Measurements from ENCODE around the gene MRPL54. TPM values are rescaled to one million over a fixed set of nuclear protein-coding genes. Genes with fewer than 3 reads are reported as not detected.

The MRPL54 gene
- total RNA-seq, 1 experiment from 2014 or later: 74.4 TPM

- DNase-seq (ENCODE audit: low spot score): peak; percentile 40
Measured at GRCh38 chr19:3784607-3785450, 22.3 kb downstream of the MRPL54 start.

DNA sequence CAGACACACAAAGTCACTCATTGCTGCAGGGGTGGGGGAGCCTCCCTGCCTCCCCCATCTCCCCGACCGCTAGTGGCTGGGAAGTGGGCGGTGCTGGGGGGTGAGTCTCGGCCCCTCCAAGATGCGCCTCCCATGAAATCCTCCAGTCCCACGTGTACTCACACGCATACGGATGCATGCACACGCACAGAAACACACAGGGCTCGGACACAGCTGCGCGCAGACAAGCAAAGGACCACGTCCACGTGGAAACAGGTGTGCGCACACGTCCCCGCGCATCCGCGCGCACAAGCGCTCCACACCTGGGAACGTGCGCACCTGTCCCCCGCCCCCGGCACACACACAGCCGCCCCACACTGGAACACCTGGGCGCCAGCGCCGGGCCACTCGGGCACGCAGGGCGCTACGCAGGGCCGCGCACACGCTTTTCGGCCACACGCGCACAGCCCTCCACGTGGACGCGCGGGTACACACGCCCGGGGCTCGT, 23.0 kb downstream of the MRPL54 start:
- DNase-seq (ENCODE audit: low spot score): no peak

- DNase-seq (ENCODE audit: low spot score): no peak
Measured at GRCh38 chr19:3785938-3786824, 23.7 kb downstream of the MRPL54 start, which contains the start of gene MATK. Gene MATK, minus strand, starts transcription at chr19:3786381. Its CDS starts 1,246 bp downstream, at chr19:3785135.

DNA sequence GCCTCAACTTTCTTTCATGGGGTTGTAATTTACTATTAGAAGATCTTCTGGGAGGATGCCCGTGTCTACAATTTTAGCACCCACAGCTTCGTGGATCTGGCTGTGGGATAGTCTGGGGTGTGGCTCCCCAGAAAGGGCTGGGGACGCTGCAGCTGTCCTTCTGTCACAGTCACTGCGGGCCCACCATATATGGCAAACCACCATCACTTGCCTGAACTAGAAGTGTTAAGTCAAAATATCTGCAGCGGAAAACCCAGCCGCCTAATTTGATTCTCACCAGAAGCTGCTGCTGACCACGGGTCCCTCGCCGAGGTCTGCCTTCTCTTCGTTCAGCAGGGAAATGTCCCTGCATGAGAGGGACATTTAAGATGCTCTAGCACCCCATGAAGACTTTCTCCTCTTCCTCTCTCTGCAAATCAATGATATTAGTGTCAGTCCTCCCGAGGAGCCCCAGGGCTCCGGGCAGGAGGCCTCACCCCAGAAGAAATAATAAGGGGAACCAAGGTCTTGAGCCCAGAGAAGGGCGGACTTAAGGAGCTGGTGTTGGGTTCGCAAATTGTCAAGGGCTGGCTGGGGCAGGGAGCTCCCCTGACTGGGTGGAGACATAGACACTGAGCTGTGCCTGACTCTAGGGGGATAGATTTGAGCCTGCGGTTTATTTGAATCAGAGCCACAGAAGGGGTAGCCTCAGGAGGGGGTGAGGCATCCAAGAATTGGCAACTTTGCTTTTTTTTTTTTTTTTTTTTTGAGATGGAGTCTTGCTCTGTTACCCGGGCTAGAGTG, 26.7 kb downstream of the MRPL54 start:
- no peak for DNase-seq (ENCODE audit: low spot score)

- DNase-seq (ENCODE audit: low spot score): no peak
Measured at GRCh38 chr19:3790209-3790734, 27.8 kb downstream of the MRPL54 start.

GRCh38 chr19:3790941-3791340, 28.5 kb downstream of the MRPL54 start:
- no peak for DNase-seq (ENCODE audit: low spot score)

DNA sequence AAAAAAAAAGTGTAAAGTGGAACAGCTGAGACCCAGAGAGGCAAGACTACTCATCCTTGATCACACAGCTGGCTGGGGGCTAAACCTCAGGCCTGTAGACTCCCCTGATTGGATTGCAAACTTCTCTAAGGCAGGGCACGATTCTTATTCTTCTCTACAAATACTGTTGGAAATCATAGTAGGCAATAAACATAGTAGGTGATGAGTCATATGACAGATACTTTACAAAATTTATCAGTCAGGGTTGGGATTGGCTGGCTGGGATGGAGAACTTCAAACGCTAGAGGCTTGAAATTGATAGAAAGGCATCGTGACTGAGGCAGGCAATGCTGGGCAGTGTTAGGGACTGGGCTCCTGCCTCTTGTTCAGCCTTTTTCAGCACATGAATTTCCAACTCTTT, 29.6 kb downstream of the MRPL54 start:
- DNase-seq (ENCODE audit: low spot score): peak; percentile 25

DNA sequence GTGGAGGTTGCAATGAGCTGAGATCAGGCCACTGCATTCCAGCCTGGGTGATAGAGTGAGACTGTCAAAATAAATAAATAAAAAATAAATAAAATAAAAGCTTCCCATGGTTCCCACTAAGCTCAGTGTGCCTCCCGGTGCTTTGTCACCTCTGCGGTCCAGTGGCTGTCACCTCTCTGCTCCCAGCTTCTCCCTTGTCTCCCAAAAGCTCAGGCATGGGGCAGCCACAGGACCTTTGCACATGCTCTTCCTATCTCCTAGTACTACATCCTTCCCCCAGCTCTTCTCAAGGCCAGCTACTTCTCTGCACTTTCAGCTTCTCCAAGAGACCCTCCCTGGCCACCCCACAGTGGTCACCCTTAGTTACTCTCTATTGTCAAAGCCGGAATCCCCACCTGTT, 31.3 kb downstream of the MRPL54 start:
- no peak for DNase-seq (ENCODE audit: low spot score)

DNA sequence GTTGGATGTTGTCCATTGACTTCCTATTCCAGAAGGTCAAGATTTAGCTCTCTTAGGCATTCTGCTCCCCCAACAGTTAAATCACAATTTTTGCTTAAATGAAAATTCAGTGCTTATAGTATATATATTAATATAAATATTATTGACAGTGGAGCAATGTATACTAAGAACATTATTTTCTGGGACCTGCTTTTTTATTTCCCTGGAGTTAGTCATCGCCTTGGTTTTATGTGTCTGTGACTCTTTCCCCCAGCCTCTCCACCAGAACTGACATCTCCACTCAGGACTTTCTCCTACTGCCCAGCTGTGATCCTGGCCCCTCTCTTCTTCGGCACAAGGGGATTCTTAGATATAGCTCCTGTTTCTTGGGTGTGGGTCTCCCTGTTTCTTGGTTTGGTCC, 33.9 kb downstream of the MRPL54 start:
- no peak for DNase-seq (ENCODE audit: low spot score)

- DNase-seq (ENCODE audit: low spot score): no peak
Measured at GRCh38 chr19:3798137-3798536, 35.7 kb downstream of the MRPL54 start.

DNA sequence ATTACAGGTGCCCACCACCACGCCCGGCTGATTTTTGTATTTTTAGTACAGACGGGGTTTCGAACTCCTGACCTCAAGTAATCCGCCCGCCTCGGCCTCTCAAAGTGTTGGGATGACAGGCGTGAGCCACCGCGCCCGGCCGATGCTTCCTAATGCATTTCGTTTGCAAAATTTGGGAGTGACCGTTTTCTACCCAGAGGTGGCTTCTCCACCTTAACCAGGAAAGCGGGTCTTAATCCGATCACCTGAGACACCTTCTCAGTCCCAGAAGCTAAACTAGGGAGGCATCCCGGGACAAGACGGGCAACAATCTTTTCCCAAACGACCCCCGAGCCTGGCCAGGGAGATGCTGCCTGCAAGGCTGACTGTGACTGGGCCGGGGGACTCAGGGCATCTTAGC, 38.5 kb downstream of the MRPL54 start:
- DNase-seq (ENCODE audit: low spot score): no peak

- DNase-seq (ENCODE audit: low spot score): no peak
Measured at GRCh38 chr19:3801412-3802096, 39.1 kb downstream of the MRPL54 start.

- no peak for DNase-seq (ENCODE audit: low spot score)
Measured at GRCh38 chr19:3803114-3803888, 40.8 kb downstream of the MRPL54 start.

DNA sequence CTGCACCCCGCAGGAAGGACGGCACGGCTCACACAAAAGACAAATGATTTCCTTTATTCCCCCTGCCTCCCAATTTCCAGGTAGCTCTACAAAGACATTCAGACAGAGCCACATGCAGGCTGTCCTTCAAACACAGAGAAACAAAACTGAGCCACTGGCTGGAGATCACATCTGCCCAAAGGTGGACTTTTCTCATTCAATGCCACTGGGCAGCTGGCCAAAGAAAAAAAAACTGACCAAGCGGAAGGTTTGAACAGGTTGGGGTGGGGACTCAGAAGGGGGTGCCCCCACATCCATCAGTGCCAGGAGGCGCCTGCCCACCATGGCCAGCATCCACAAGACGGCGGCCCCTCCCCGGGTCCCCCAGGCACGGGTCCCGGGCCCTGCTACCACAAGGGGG, 41.5 kb downstream of the MRPL54 start:
- no peak for DNase-seq (ENCODE audit: low spot score)

GRCh38 chr19:3804429-3804828, 41.9 kb downstream of the MRPL54 start:
- no peak for DNase-seq (ENCODE audit: low spot score)

DNA sequence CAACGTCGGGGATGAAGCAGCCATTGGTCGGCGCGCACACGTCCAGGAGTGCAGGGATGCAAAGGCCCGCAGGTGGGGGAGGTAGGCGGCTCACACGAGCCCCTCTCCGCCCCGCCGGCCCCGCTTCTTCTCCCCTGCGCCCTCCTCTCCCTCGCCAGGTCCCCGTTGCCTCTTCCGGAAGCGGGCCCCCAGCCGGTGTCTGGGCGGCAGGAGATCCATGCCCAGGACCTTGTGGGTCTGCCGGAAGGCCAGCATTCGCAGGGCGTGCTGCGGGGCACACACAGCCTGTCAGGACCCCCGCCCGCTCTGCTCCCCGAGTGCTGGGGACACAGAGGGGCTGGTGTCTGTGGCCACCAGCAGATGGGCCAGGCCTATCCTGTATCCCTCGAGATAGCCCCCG, 43.4 kb downstream of the MRPL54 start:
- no peak for DNase-seq (ENCODE audit: low spot score)

DNA sequence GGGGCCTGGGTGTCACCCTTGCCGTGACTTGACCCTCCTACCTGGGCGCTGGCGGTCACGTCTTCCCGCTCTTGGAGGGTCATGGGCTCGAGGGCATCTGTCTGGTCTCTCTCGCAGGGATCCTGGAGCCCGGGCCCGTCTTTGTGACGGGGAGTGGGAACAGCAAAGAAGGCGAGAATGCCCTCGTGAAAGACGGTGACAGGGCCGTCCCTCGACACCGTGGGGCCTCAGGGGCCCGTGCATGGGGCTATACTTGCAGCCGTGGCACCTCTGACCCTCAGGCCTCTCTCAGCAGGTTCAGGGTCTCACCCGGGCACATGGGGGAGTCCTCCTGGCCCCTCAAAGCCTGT, 44.6 kb downstream of the MRPL54 start:
- no peak for DNase-seq (ENCODE audit: low spot score)

DNA sequence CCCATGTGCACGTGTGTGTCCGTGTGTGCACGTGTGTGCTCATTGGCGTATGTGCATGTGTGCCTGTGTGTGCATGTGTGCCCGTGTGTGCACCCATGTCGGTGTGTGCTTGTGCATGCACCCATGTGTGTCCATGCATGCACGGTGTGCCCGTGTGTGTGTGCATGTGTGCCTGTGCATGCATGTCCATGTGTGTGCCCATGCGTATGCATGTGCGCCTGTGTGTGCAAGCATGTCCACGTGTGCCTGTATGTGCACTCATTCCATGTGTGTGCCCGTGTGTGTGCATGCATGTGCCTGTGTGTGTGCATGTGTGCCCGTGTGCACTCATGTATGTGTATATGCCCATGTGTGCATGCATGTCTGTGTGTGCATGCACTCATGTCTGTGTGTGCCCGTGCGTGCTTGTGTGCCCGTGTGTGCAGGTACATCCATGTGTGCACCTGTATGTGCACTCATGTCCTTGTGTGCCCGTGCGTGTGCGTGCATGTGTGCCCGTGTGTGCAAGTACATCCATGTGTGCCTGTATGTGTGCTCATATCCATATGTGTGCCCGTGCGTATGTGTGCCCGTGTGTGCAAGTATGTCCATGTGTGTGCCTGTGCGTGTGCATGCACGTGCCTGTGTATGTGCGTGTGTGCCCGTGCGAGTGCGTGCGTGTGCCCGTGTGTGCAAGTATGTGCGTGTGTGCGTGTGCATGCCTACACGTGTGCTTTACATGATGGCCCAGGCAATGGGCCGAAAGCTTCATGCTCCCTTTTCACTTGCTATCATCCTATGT, 45.3 kb downstream of the MRPL54 start:
- DNase-seq (ENCODE audit: low spot score): no peak

- DNase-seq (ENCODE audit: low spot score): no peak
Measured at GRCh38 chr19:3808420-3809143, 46.1 kb downstream of the MRPL54 start.

All from A172 (cell line).